HEK293 (cell line): ENCODE results near the gene NUBPL.

ENCODE experiments used
- CTCF ChIA-PET: fragments of 350-600 bp; formaldehyde crosslinking; extraction: SDS; loops from one replicate; lab custom pipeline; 2021; ENCODE audit warnings: antibody characterized with exemption; lab: Yijun Ruan, JAX
- POLR2A ChIA-PET: fragments of 300-600 bp; formaldehyde crosslinking; extraction: SDS; loops from one replicate; lab custom pipeline; 2020; ENCODE audit warnings: antibody characterized with exemption, inconsistent platforms; lab: Yijun Ruan, JAX
- H3K27ac ChIP-seq: fragments of 200-500 bp; sonication (Bioruptor generic); 2 replicates; pipeline ENCODE4 v1.5.1; 2014; ENCODE audit warnings: low read depth, low read length, control low read depth, inconsistent platforms; ENCODE audit errors: extremely low read depth
- H3K36me3 ChIP-seq, 2 experiments: fragments of 200-500 bp in 1 of 2; sonication (Bioruptor generic) in 1 of 2; 1 replicate in 1 of 2; 2 replicates in 1 of 2; pipeline ENCODE4 v1.5.1; 2014 to 2017; ENCODE audit warnings: inconsistent platforms in 2 of 2, low read length in 2 of 2; ENCODE audit not compliant: control insufficient read depth in 2 of 2, insufficient read depth in 1 of 2
- H3K4me1 ChIP-seq: fragments of 200-500 bp; sonication (Bioruptor generic); 2 replicates; pipeline ENCODE4 v1.5.1; 2014; ENCODE audit warnings: mild to moderate bottlenecking, low read length, inconsistent platforms; ENCODE audit not compliant: control insufficient read depth, insufficient read depth
- H3K4me3 ChIP-seq: 2 replicates; pipeline ENCODE4 v1.5.1; 2011; ENCODE audit warnings: low read depth, mild to moderate bottlenecking, control low read depth, low read length, moderate library complexity
- H3K9me3 ChIP-seq: fragments of 200-500 bp; sonication (Bioruptor generic); 2 replicates; pipeline ENCODE4 v1.5.1; 2014; ENCODE audit warnings: low read depth, low read length, inconsistent platforms; ENCODE audit not compliant: control insufficient read depth, insufficient read depth
- KLF1 ChIP-seq: fragments of 450-650 bp; formaldehyde crosslinking; IDR thresholded peaks from 2 replicates; pipeline ENCODE4 v1.5.1; 2016; ENCODE audit warnings: missing biosample characterization, missing genetic modification characterization
- KLF8 ChIP-seq: fragments of 450-650 bp; formaldehyde crosslinking; IDR thresholded peaks from 2 replicates; pipeline ENCODE4 v1.5.1; 2016; ENCODE audit warnings: missing biosample characterization, missing genetic modification characterization
- KLF9 ChIP-seq: fragments of 450-650 bp; formaldehyde crosslinking; IDR thresholded peaks from 2 replicates; pipeline ENCODE4 v1.5.1; 2016; ENCODE audit warnings: missing biosample characterization, missing genetic modification characterization, low read depth
- OSR2 ChIP-seq: fragments of 450-650 bp; formaldehyde crosslinking; IDR thresholded peaks from 2 replicates; pipeline ENCODE4 v1.5.1; 2016; ENCODE audit warnings: missing biosample characterization, missing genetic modification characterization
- SALL2 ChIP-seq: fragments of 450-650 bp; formaldehyde crosslinking; IDR thresholded peaks from 2 replicates; pipeline ENCODE4 v1.5.0; 2017; ENCODE audit warnings: missing biosample characterization, mild to moderate bottlenecking, missing genetic modification characterization, borderline replicate concordance
- ZNF211 ChIP-seq: fragments of 450-650 bp; formaldehyde crosslinking; IDR thresholded peaks from 2 replicates; pipeline ENCODE4 v1.5.1; 2016; ENCODE audit warnings: low read depth, missing biosample characterization, missing genetic modification characterization
- ZNF23 ChIP-seq: fragments of 450-650 bp; formaldehyde crosslinking; IDR thresholded peaks from 2 replicates; pipeline ENCODE4 v1.5.1; 2016; ENCODE audit warnings: missing biosample characterization, missing genetic modification characterization, borderline replicate concordance
- ZNF239 ChIP-seq: fragments of 450-650 bp; formaldehyde crosslinking; IDR thresholded peaks from 2 replicates; pipeline ENCODE4 v1.5.1; 2016; ENCODE audit warnings: missing biosample characterization, missing genetic modification characterization
- ZNF274 ChIP-seq, 2 experiments: fragments of 200-500 bp in 1 of 2; fragments of 450-650 bp in 1 of 2; sonication (Bioruptor generic) in 1 of 2; formaldehyde crosslinking in 1 of 2; IDR thresholded peaks; 2 replicates each; pipeline versions ENCODE4 v1.5.1 to v1.6.1; 2014 to 2016; ENCODE audit warnings: borderline replicate concordance in 1 of 2, inconsistent platforms in 1 of 2, low read length in 1 of 2, missing biosample characterization in 1 of 2, missing genetic modification characterization in 1 of 2
- ZNF561 ChIP-seq: fragments of 450-650 bp; IDR thresholded peaks from 2 replicates; pipeline ENCODE4 v1.5.1; 2018; ENCODE audit warnings: missing biosample characterization, missing genetic modification characterization, borderline replicate concordance
- ZSCAN16 ChIP-seq: fragments of 450-650 bp; formaldehyde crosslinking; IDR thresholded peaks from 2 replicates; pipeline ENCODE4 v1.5.1; 2016; ENCODE audit warnings: missing biosample characterization, missing genetic modification characterization
- ZSCAN23 ChIP-seq: fragments of 450-650 bp; formaldehyde crosslinking; IDR thresholded peaks from 2 replicates; pipeline ENCODE4 v1.5.1; 2016; ENCODE audit warnings: missing biosample characterization, missing genetic modification characterization
- TF ChIP-seq, protein P1 (sequence below): fragments of 450-650 bp; formaldehyde crosslinking; conservative IDR thresholded peaks from 2 replicates; pipeline ENCODE4 v1.5.1; 2016; ENCODE audit warnings: low read depth, missing biosample characterization, missing genetic modification characterization
- TF ChIP-seq, protein P2 (sequence below): fragments of 450-650 bp; IDR thresholded peaks from 2 replicates; pipeline ENCODE4 v1.5.1; 2018; ENCODE audit warnings: missing biosample characterization, missing genetic modification characterization
- TF ChIP-seq, protein P3 (sequence below): fragments of 450-650 bp; formaldehyde crosslinking; IDR thresholded peaks from 2 replicates; pipeline ENCODE4 v1.5.1; 2016; ENCODE audit warnings: missing biosample characterization, missing genetic modification characterization

NUBPL gene

DNA sequence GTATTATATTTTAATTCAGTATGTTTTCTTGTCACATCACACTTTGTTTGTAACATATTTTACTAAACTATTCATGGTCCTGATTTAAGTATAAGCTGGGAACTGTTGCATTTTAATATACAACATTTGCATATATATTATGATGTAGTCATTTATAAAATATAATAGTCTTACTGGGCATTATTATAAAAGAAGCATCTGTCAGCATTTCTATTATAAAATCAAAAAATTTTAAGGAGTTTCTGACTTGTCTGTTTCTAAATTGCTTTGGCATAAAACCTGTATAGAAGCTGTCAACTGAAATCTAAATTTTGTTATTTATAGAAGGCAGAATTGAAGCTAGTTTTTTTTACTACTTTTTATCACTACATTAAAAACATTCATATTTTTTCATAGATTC is 166.6 kb downstream of the NUBPL start:
- no peak for TF ChIP-seq ZNF274 (IDR thresholded peaks at IDR 0.05; ENCODE audit: low read length)
- no peak for TF ChIP-seq ZNF274 (tag by site-specific recombination; IDR thresholded peaks at IDR 0.05; ENCODE audit: borderline replicate concordance)
- no peak for TF ChIP-seq ZNF23
- TF ChIP-seq, protein P1, sequence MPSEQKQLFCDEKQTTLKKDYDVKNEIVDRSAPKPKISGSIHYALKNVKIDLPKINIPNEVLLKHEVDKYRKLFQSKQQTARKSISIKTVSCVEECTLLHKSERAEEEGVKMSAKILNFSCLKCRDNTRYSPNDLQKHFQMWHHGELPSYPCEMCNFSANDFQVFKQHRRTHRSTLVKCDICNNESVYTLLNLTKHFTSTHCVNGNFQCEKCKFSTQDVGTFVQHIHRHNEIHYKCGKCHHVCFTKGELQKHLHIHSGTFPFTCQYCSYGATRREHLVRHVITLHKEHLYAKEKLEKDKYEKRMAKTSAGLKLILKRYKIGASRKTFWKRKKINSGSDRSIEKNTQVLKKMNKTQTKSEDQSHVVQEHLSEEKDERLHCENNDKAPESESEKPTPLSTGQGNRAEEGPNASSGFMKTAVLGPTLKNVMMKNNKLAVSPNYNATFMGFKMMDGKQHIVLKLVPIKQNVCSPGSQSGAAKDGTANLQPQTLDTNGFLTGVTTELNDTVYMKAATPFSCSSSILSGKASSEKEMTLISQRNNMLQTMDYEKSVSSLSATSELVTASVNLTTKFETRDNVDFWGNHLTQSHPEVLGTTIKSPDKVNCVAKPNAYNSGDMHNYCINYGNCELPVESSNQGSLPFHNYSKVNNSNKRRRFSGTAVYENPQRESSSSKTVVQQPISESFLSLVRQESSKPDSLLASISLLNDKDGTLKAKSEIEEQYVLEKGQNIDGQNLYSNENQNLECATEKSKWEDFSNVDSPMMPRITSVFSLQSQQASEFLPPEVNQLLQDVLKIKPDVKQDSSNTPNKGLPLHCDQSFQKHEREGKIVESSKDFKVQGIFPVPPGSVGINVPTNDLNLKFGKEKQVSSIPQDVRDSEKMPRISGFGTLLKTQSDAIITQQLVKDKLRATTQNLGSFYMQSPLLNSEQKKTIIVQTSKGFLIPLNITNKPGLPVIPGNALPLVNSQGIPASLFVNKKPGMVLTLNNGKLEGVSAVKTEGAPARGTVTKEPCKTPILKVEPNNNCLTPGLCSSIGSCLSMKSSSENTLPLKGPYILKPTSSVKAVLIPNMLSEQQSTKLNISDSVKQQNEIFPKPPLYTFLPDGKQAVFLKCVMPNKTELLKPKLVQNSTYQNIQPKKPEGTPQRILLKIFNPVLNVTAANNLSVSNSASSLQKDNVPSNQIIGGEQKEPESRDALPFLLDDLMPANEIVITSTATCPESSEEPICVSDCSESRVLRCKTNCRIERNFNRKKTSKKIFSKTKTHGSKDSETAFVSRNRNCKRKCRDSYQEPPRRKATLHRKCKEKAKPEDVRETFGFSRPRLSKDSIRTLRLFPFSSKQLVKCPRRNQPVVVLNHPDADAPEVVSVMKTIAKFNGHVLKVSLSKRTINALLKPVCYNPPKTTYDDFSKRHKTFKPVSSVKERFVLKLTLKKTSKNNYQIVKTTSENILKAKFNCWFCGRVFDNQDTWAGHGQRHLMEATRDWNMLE (tag by site-specific recombination) = no peak
- TF ChIP-seq KLF1 = no peak
- TF ChIP-seq ZSCAN23 (tag by site-specific recombination) = no peak
- TF ChIP-seq OSR2 (tag by site-specific recombination) = no peak
- TF ChIP-seq, all 188 proteins: peak for 0
- POLR2A ChIA-PET = no interaction called here
- no peaks in the 10 kb centered on the region; the same call in 1 of the 2 replicates for H3K4me1 ChIP-seq
- no peak overlapping the region for H3K4me3 ChIP-seq
- H3K9me3 ChIP-seq = no peaks in the 10 kb centered on the region
- CTCF ChIA-PET = no interaction called here
- peaks cover 0 to 4% of the 10 kb centered on the region in 2 experiments; a peak in 1 of 3 replicates for H3K36me3 ChIP-seq
- H3K27ac ChIP-seq = no peak overlapping the region

DNA sequence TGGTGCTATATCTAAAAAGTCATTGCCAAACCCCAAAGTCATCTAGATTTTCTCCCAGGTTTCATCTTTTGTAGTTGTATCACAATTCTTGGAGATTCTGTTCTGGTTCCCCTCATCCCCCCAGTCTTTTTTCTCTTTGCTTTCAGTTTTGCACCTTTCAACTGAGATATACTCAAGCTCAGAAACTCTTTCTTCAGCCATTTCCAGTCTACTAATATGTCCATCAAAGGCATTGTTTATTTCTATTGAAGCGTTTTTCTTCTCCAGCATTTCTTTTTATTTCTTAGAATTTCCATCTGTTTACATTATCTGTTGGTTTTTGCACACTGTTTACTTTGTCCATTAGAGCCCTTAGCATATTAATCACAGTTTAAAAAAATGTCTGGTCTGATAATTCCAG is 179.5 kb downstream of the NUBPL start:
- Histone ChIP-seq H3K4me3 (no peak overlapping the region), H3K36me3 (no peaks in the 10 kb centered on the region), H3K27ac (no peak overlapping the region), H3K4me1 (no peaks in the 10 kb centered on the region), H3K9me3 (no peaks in the 10 kb centered on the region)
- TF ChIP-seq, protein P2, sequence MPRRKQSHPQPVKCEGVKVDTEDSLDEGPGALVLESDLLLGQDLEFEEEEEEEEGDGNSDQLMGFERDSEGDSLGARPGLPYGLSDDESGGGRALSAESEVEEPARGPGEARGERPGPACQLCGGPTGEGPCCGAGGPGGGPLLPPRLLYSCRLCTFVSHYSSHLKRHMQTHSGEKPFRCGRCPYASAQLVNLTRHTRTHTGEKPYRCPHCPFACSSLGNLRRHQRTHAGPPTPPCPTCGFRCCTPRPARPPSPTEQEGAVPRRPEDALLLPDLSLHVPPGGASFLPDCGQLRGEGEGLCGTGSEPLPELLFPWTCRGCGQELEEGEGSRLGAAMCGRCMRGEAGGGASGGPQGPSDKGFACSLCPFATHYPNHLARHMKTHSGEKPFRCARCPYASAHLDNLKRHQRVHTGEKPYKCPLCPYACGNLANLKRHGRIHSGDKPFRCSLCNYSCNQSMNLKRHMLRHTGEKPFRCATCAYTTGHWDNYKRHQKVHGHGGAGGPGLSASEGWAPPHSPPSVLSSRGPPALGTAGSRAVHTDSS (tag by site-specific recombination) = no peak
- TF ChIP-seq ZNF239 (no peak), SALL2 (no peak), KLF9 (tag by site-specific recombination) (no peak), KLF8 (no peak), ZNF211 (tag by site-specific recombination) (no peak), ZNF561 (tag by site-specific recombination) (no peak), ZSCAN16 (no peak)
- TF ChIP-seq, protein P3, sequence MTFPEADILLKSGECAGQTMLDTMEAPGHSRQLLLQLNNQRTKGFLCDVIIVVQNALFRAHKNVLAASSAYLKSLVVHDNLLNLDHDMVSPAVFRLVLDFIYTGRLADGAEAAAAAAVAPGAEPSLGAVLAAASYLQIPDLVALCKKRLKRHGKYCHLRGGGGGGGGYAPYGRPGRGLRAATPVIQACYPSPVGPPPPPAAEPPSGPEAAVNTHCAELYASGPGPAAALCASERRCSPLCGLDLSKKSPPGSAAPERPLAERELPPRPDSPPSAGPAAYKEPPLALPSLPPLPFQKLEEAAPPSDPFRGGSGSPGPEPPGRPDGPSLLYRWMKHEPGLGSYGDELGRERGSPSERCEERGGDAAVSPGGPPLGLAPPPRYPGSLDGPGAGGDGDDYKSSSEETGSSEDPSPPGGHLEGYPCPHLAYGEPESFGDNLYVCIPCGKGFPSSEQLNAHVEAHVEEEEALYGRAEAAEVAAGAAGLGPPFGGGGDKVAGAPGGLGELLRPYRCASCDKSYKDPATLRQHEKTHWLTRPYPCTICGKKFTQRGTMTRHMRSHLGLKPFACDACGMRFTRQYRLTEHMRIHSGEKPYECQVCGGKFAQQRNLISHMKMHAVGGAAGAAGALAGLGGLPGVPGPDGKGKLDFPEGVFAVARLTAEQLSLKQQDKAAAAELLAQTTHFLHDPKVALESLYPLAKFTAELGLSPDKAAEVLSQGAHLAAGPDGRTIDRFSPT (tag by site-specific recombination) = no peak
- ChIA-PET POLR2A (no interaction called here), CTCF (no interaction called here)
